Stomach (tissue), 9 donors: ENCODE measurements around the gene ANGPTL8. TPM values are rescaled to one million over a fixed set of nuclear protein-coding genes. Genes with fewer than 3 reads are reported as not detected.

ENCODE experiments used
- DNase-seq, 2 donors: peaks; one replicate each; pipeline versions ENCODE4 v3.0.0 to v3.0.0-alpha.2; 2013 to 2019
- H3K27ac ChIP-seq, 5 donors: fragments of 200-600 bp in 4 of 5; sonication (generic) in 4 of 5; one replicate each; pipeline ENCODE4 v1.5.1; 2013 to 2019; ENCODE audit warnings: mild to moderate bottlenecking in 1 of 5, moderate library complexity in 1 of 5
- H3K27me3 ChIP-seq, 3 donors: fragments of 200-600 bp; sonication (generic); one replicate each; pipeline ENCODE4 v1.5.1; 2017 to 2019; ENCODE audit warnings: mixed run types in 1 of 3
- H3K36me3 ChIP-seq, 4 donors: fragments of 200-600 bp; sonication (generic); 1 replicate in 3 of 4; 2 replicates in 1 of 4; pipeline ENCODE4 v1.5.1; 2016 to 2019
- H3K4me1 ChIP-seq, 4 donors: fragments of 200-600 bp; sonication (generic); one replicate each; pipeline ENCODE4 v1.5.1; 2016 to 2019
- H3K4me3 ChIP-seq, 4 donors: fragments of 200-600 bp; sonication (generic) in 3 of 4; one replicate each; pipeline ENCODE4 v1.5.1; 2016 to 2019; ENCODE audit warnings: mild to moderate bottlenecking in 1 of 4
- H3K9me3 ChIP-seq, 4 donors: fragments of 200-600 bp; sonication (generic); one replicate each; pipeline ENCODE4 v1.5.1; 2016 to 2019
- CTCF ChIP-seq, 7 experiments: fragments of 450-650 bp in 4 of 7; fragments of 200-600 bp in 3 of 7; sonication (generic) in 3 of 7; IDR thresholded peaks; one replicate each; pipeline ENCODE4 v1.5.1; 2016 to 2019; ENCODE audit warnings: antibody characterized with exemption in 7 of 7, control low read depth in 2 of 7, mild to moderate bottlenecking in 1 of 7
- EP300 ChIP-seq: sonication (generic); formaldehyde crosslinking; IDR thresholded peaks from one replicate; pipeline ENCODE4 v1.6.1; 2017; ENCODE audit warnings: antibody characterized with exemption
- POLR2A ChIP-seq, 4 donors: fragments of 450-650 bp; IDR thresholded peaks; one replicate each; pipeline ENCODE4 v1.6.1; 2016; ENCODE audit warnings: antibody characterized with exemption in 4 of 4, control low read depth in 2 of 4, mild to moderate bottlenecking in 1 of 4, moderate library complexity in 1 of 4
- POLR2AphosphoS5 ChIP-seq, 3 donors: sonication (generic); formaldehyde crosslinking; IDR thresholded peaks; one replicate each; pipeline ENCODE4 v1.6.1; 2016; ENCODE audit warnings: antibody characterized with exemption in 3 of 3
- WGBS, 5 donors: extraction: QIAGEN DNeasy Blood & Tissue Kit in 3 of 5; methylation state at CpG; one replicate each; pipeline versions ENCODE4 v1.1.5 to v1.1.7; 2013 to 2018; 5-methylcytosine and 5-hydroxymethylcytosine counted together
- intact Hi-C: fragments of 100-400 bp; cut with DNase I; formaldehyde crosslinking; loops from one replicate; pipeline ENCODE4 v1.15.1; 2023; ENCODE audit warnings: low total_unique reads
- polyA plus RNA-seq, 3 donors: library from polyadenylated mRNA; stranded (reverse); fragments of 200-250 nt; gene quantifications; one replicate each; pipeline ENCODE4 v1.2.3, GENCODE V29; 2013
- total RNA-seq, 5 donors: library from RNA; depleted of rRNA; stranded (reverse); fragments of >200 nt; gene quantifications; one replicate each; pipeline versions ENCODE4 v1.1.0 to v1.2.3, GENCODE V29; 2014 to 2016
- donor health status: healthy with polysubstance abuse.
- donor health status: Bipolar disorder and iron deficiency.
- donor health status: healthy.

The ANGPTL8 gene
- total and polyA plus RNA-seq, 8 donors, result 0.70 TPM; not detected in 7

GRCh38 chr19:11234486-11235075 is 4.8 kb upstream of the ANGPTL8 start:
- DNase-seq, result no peak
- Histone ChIP-seq H3K4me1 (no peaks in the 10 kb centered on the region), H3K4me3 (no peak overlapping the region), H3K9me3 (peaks cover 0 to 12% (median 4%) of the 10 kb centered on the region in 4 donors), H3K27ac (no peak overlapping the region), H3K27me3 (no peaks in the 10 kb centered on the region), H3K36me3 (peaks cover 19 to 92% (median 88%) of the 10 kb centered on the region in 4 donors)
- no peak for TF ChIP-seq EP300
- intact Hi-C loops, result no loop called here
- 79 to 91% (median 89%) methylated on average over 5 of the region's 5 CpGs for WGBS, 5 donors

GRCh38 chr19:11236324-11237301 is 2.8 kb upstream of the ANGPTL8 start:
- intact Hi-C loops, result no loop called here
- 83 to 94% (median 91%) methylated on average over 7 to 31 of the region's 31 CpGs for WGBS, 5 donors
- DNase-seq, result no peak
- TF ChIP-seq CTCF (IDR thresholded peaks at IDR 0.05) (no peak), POLR2AphosphoS5 (IDR thresholded peaks at IDR 0.05) (no peak), EP300 (no peak), POLR2A (IDR thresholded peaks at IDR 0.05) (no peak)
- Histone ChIP-seq H3K9me3 (peaks cover 0 to 13% (median 4%) of the 10 kb centered on the region in 4 donors), H3K36me3 (peaks cover 16 to 92% (median 91%) of the 10 kb centered on the region in 4 donors), H3K4me1 (no peaks in the 10 kb centered on the region), H3K27me3 (no peaks in the 10 kb centered on the region), H3K27ac (no peak overlapping the region), H3K4me3 (no peak overlapping the region)

- intact Hi-C loops, result no loop called here
- TF ChIP-seq EP300, result no peak
- no peak for TF ChIP-seq CTCF (IDR thresholded peaks at IDR 0.05)
- TF ChIP-seq POLR2A (IDR thresholded peaks at IDR 0.05), result no peak
- no peak for TF ChIP-seq POLR2AphosphoS5 (IDR thresholded peaks at IDR 0.05)
- H3K27ac ChIP-seq, result no peak overlapping the region
- no peak for DNase-seq
- H3K36me3 ChIP-seq, result peaks cover 10 to 92% (median 91%) of the 10 kb centered on the region in 4 donors
- no peak overlapping the region for H3K4me3 ChIP-seq
- no peaks in the 10 kb centered on the region for H3K27me3 ChIP-seq
- H3K4me1 ChIP-seq, result no peaks in the 10 kb centered on the region
- H3K9me3 ChIP-seq, result peaks cover 0 to 13% (median 4%) of the 10 kb centered on the region in 4 donors
- 77 to 88% (median 84%) methylated on average over 13 to 15 of the region's 15 CpGs for WGBS, 5 donors
These were observed 2.1 kb upstream of the ANGPTL8 start for GRCh38 chr19:11237321-11237720.

GRCh38 chr19:11238041-11238440 is 1.4 kb upstream of the ANGPTL8 start:
- DNase-seq, result no peak
- H3K4me1 ChIP-seq, result no peaks in the 10 kb centered on the region
- no peak overlapping the region for H3K4me3 ChIP-seq
- 87 to 96% (median 93%) methylated on average over 11 of the region's 11 CpGs for WGBS, 5 donors
- TF ChIP-seq POLR2AphosphoS5 (IDR thresholded peaks at IDR 0.05) (no peak), POLR2A (IDR thresholded peaks at IDR 0.05) (no peak), EP300 (no peak), CTCF (IDR thresholded peaks at IDR 0.05) (no peak)
- intact Hi-C loops, result no loop called here
- H3K27ac ChIP-seq, result no peak overlapping the region
- H3K9me3 ChIP-seq, result peaks cover 0 to 13% (median 4%) of the 10 kb centered on the region in 4 donors
- H3K27me3 ChIP-seq, result no peaks in the 10 kb centered on the region
- H3K36me3 ChIP-seq, result peaks cover 6 to 92% (median 91%) of the 10 kb centered on the region in 4 donors
